ENCODE measurements around the gene HHIP.

The HHIP gene

DNA sequence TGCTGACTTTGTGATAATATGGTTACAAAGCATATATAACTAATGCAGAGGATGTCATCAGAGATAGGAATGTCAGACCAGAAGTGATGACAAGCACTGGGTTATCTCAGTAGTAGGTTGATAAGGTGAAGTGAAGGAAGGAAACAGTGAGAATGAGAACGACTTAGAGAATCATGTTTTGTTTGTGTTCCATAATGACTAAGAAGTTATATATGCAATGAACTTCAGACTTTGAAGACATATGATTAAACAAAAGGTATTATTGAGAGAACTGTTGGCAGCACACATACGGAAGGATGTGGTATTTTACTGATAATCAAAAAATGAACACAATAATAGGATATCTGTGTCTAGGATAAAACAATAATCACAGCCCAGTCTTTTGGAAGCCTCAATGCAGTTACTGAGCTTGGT lies 18.3 kb upstream of the HHIP start:
- TF ChIP-seq, protein P1, sequence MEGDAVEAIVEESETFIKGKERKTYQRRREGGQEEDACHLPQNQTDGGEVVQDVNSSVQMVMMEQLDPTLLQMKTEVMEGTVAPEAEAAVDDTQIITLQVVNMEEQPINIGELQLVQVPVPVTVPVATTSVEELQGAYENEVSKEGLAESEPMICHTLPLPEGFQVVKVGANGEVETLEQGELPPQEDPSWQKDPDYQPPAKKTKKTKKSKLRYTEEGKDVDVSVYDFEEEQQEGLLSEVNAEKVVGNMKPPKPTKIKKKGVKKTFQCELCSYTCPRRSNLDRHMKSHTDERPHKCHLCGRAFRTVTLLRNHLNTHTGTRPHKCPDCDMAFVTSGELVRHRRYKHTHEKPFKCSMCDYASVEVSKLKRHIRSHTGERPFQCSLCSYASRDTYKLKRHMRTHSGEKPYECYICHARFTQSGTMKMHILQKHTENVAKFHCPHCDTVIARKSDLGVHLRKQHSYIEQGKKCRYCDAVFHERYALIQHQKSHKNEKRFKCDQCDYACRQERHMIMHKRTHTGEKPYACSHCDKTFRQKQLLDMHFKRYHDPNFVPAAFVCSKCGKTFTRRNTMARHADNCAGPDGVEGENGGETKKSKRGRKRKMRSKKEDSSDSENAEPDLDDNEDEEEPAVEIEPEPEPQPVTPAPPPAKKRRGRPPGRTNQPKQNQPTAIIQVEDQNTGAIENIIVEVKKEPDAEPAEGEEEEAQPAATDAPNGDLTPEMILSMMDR (conservative IDR thresholded peaks at IDR 0.05; ENCODE audit: control insufficient read depth, insufficient read depth, low read depth, low read length): no peak
- DNase-seq (ENCODE audit: low read depth): no peak
- no peak overlapping the region for H3K4me3 ChIP-seq (ENCODE audit: control insufficient read depth, low read depth, low read length)

- no peak for DNase-seq (ENCODE audit: low read depth)
- TF ChIP-seq, protein P1 (conservative IDR thresholded peaks at IDR 0.05; ENCODE audit: control insufficient read depth, insufficient read depth, low read depth, low read length): no peak
- H3K4me3 ChIP-seq (ENCODE audit: control insufficient read depth, low read depth, low read length): no peak overlapping the region
Observed at GRCh38 chr4:144633215-144633614, 12.7 kb upstream of the HHIP start.

DNA sequence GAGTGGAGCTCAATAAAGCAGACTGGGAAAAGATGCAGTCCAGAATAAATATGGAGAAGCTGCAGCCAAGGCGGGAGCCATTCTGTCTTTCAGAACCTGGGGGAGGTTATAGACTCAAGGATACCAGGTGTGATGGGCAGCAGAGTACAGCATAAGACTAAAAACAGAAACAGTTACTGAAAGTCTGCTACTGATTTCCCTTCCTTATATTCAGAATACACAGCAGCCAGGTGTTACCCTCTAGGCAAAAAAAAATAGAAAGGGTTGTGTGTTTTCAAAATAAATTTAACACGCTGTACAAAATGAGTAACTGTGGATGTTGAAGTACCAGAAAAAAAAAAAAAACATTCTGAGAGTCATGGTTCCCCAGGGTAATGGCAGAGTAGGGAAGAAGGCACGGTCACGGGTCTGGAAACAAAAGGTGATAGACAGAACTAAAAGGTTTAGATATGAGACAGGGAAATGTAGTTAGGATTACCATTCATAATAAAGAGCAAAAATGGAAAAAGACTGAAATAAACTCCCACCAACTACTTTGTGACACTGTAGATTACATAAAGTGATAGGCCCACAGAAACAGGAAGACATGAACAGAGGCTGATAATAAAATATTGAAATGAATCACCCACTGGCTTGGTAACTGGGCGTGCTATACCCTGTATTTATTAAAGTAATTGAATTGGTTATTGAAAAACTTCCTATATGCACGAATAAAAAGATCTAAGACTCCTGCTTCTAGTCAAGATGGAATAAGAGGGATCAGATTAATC lies 10.8 kb upstream of the HHIP start:
- TF ChIP-seq, protein P1 (conservative IDR thresholded peaks at IDR 0.05; ENCODE audit: control insufficient read depth, insufficient read depth, low read depth, low read length): no peak
- no peak for DNase-seq (ENCODE audit: low read depth)
- H3K4me3 ChIP-seq (ENCODE audit: control insufficient read depth, low read depth, low read length): no peak overlapping the region

DNA sequence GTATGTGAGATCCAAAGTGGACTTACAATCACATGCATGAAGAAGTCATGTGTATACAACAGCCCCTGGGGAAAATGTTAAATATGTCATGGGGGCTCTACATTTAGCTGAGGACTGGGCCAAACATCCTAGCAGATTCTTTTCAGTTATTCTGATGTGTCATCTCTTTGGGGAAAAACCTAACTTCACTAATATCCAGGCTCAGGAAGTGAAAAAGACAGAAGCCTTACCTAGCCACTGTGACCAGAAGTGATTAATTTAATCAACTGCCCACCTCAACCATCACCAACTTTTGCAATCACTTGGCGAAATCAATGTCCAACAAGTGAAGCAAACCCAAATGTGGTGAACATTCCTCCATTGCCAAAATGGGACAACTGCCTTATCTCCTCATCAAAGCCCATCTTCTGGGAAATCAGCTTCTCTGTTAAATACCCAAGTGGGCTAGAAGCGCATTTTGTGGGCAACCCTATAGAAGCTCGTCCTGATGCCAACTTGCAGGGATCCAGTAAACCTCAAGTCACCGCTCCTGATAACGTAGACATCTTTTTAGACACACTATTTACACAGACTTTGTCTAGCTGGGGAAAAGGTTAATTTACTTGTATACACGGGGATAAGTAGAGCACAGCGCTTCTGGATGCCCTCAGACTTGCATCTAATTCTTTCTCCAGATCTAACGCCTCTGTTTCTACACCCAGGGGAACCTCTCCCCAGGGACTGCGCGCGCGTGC lies 1.4 kb upstream of the HHIP start:
- H3K4me3 ChIP-seq (ENCODE audit: control insufficient read depth, low read depth, low read length): no peak overlapping the region
- TF ChIP-seq, protein P1 (conservative IDR thresholded peaks at IDR 0.05; ENCODE audit: control insufficient read depth, insufficient read depth, low read depth, low read length): no peak
- DNase-seq (ENCODE audit: low read depth): no peak

DNA sequence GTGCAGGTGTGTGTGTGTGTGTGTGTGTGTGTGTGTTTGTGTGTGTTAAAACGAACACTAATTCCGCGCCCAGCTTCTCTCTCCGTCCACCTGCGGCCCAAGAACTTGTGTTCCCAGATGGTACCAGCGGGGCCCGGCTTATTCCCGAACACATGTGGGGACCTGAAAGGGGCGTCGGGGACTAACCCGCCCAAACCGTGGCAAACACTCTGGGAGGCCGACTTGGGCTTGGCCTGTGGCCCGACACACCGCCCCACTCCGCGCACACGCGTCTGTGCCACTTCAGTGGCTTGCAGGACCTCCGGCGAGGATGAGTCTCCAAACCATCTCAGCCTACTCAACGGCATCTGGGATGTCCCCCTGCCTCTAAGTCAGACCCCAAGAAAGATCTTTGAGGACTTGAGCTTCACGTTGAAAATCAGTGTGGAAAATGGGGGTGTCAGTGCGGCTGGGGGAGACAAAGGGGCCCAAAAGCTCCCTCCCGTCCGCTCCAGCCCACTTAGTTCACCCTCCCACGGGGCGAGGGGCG lies 790 bp upstream of the HHIP start:
- DNase-seq (ENCODE audit: low read depth): no peak
- TF ChIP-seq, protein P1 (conservative IDR thresholded peaks at IDR 0.05; ENCODE audit: control insufficient read depth, insufficient read depth, low read depth, low read length): no peak
- H3K4me3 ChIP-seq (ENCODE audit: control insufficient read depth, low read depth, low read length): peak overlapping the region; percentile 30

DNA sequence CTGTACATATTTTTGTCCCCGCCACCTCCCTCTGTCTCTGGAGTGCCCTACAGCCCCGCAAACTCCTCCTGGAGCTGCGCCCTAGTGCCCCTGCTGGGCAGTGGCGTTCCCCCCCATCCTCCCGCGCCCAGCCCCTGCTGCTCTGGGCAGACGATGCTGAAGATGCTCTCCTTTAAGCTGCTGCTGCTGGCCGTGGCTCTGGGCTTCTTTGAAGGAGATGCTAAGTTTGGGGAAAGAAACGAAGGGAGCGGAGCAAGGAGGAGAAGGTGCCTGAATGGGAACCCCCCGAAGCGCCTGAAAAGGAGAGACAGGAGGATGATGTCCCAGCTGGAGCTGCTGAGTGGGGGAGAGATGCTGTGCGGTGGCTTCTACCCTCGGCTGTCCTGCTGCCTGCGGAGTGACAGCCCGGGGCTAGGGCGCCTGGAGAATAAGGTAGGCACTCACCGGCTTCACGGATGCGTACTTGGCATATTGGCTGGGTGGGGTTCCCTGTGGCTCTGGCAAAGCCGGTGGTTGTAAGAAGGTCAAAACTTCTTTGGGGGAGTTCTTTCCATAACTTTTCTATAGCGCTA lies 653 bp downstream of the HHIP start:
- DNase-seq (ENCODE audit: low read depth): no peak
- H3K4me3 ChIP-seq (ENCODE audit: control insufficient read depth, low read depth, low read length): peak overlapping the region; percentile 69
- TF ChIP-seq, protein P1 (conservative IDR thresholded peaks at IDR 0.05; ENCODE audit: control insufficient read depth, insufficient read depth, low read depth, low read length): peak; percentile 16
